K562 (cell line): ENCODE results near the gene TUBD1. TPM values are rescaled to one million over a fixed set of nuclear protein-coding genes. Genes with fewer than 3 reads are reported as not detected.

Experiments used
- ESRRB ChIP-seq: fragments of 250-450 bp; sonication (Bioruptor Pico); IDR thresholded peaks from 2 replicates; pipeline ENCODE4 v1.5.0; 2020; ENCODE audit warnings: mild to moderate bottlenecking, moderate library complexity, borderline replicate concordance
- FOXK1 ChIP-seq: sonication (generic); formaldehyde crosslinking; IDR thresholded peaks from 2 replicates; pipeline ENCODE4 v1.8.0; 2022; ENCODE audit warnings: missing genetic modification reagents, mild to moderate bottlenecking, borderline replicate concordance
- ID3 ChIP-seq, 2 experiments: fragments of 250-450 bp in 1 of 2; fragments of 450-650 bp in 1 of 2; sonication (Bioruptor Pico) in 1 of 2; IDR thresholded peaks; 2 replicates each; pipeline versions ENCODE4 v1.6.1 to v1.8.0; 2016 to 2021; ENCODE audit warnings: mild to moderate bottlenecking in 2 of 2, moderate library complexity in 2 of 2, missing compliant biosample characterization in 1 of 2, missing genetic modification characterization in 1 of 2
- KDM5B ChIP-seq: fragments of 200-600 bp; sonication (generic); IDR thresholded peaks from 2 replicates; pipeline ENCODE4 v1.6.1; 2012; ENCODE audit warnings: low read depth, mild to moderate bottlenecking, moderate library complexity, low read length, control low read depth, inconsistent platforms; ENCODE audit not compliant: insufficient replicate concordance
- KLF16 ChIP-seq: IDR thresholded peaks from 2 replicates; pipeline ENCODE4 v1.6.1; 2016; ENCODE audit warnings: antibody characterized with exemption
- L3MBTL2 ChIP-seq: fragments of 450-650 bp; IDR thresholded peaks from 2 replicates; pipeline ENCODE4 v1.6.1; 2016; ENCODE audit warnings: mild to moderate bottlenecking, moderate library complexity
- MEIS2 ChIP-seq: fragments of 450-650 bp; IDR thresholded peaks from 2 replicates; pipeline ENCODE4 v1.6.1; 2014; ENCODE audit warnings: mild to moderate bottlenecking; ENCODE audit not compliant: partially characterized antibody
- MLLT1 ChIP-seq, 2 experiments: fragments of 450-650 bp; IDR thresholded peaks; 2 replicates each; pipeline ENCODE4 v1.6.1; 2016
- POLR2AphosphoS2 ChIP-seq: IDR thresholded peaks from 2 replicates; pipeline ENCODE4 v1.6.1; 2012; ENCODE audit warnings: low read length, improper control_type of control experiment
- SETDB1 ChIP-seq: IDR thresholded peaks from one replicate; pipeline ENCODE4 v1.6.1; 2012; ENCODE audit warnings: low read length, control low read depth, inconsistent platforms
- SIN3A ChIP-seq, 2 experiments: fragments of 150-350 bp in 1 of 2; IDR thresholded peaks; 2 replicates each; pipeline ENCODE4 v1.6.1; 2011 to 2016; ENCODE audit warnings: borderline replicate concordance in 2 of 2, low read depth in 2 of 2, low read length in 2 of 2, mild to moderate bottlenecking in 2 of 2, moderate library complexity in 2 of 2; ENCODE audit not compliant: control insufficient read depth in 1 of 2
- SNAPC5 ChIP-seq: fragments of 250-450 bp; sonication (Bioruptor Pico); IDR thresholded peaks from 2 replicates; pipeline ENCODE4 v1.8.0; 2021; ENCODE audit warnings: moderate library complexity, mild to moderate bottlenecking, inconsistent platforms
- SOX6 ChIP-seq: fragments of 450-650 bp; IDR thresholded peaks from 2 replicates; pipeline ENCODE4 v1.6.1; 2014; ENCODE audit warnings: mild to moderate bottlenecking
- TEAD1 ChIP-seq, 2 experiments: fragments of 450-650 bp in 1 of 2; sonication (generic) in 1 of 2; formaldehyde crosslinking; IDR thresholded peaks; 2 replicates each; pipeline versions ENCODE4 v1.4.0 to v1.8.0; 2020 to 2022; ENCODE audit warnings: mild to moderate bottlenecking in 2 of 2, missing genetic modification reagents in 1 of 2
- UBTF ChIP-seq, 2 experiments: IDR thresholded peaks; 2 replicates each; pipeline ENCODE4 v1.6.1; 2012; ENCODE audit warnings: improper control_type of control experiment in 2 of 2, low read depth in 2 of 2, low read length in 2 of 2, borderline replicate concordance in 1 of 2
- ZBTB33 ChIP-seq: sonication (generic); formaldehyde crosslinking; IDR thresholded peaks from 2 replicates; pipeline ENCODE4 v1.8.1; 2023; ENCODE audit warnings: mild to moderate bottlenecking, missing genetic modification reagents
- ZC3H8 ChIP-seq: fragments of 450-650 bp; IDR thresholded peaks from 2 replicates; pipeline ENCODE4 v1.6.1; 2017
- polyA plus RNA-seq, 8 experiments: library from polyadenylated mRNA; depleted of rRNA in 4 of 8; stranded (reverse) in 5 of 8; unstranded in 3 of 8; fragments of >200 nt; fragmentation: Nextera tagmentation in 2 of 8; fragmentation: Illumina TruSeq in 1 of 8; extraction: Ambion mirVana in 2 of 8; extraction: Trizol in 1 of 8; gene quantifications; 2 replicates each; pipeline versions ENCODE4 v1.2.1 to v1.2.3, GENCODE V29; 2011 to 2014; ENCODE audit warnings: inconsistent platforms in 1 of 8, missing spikeins in 1 of 8
- total RNA-seq, 7 experiments: library from RNA; depleted of rRNA in 6 of 7; stranded (reverse); fragments of >200 nt in 6 of 7; fragmentation: Illumina TruSeq in 2 of 7; extraction: Trizol in 2 of 7; gene quantifications; 2 replicates each; pipeline versions ENCODE4 v1.2.1 to v1.2.3, GENCODE V29; 2011 to 2021; ENCODE audit warnings: low replicate concordance in 1 of 7

Gene TUBD1
- total and polyA plus RNA-seq, 9 of the 15 experiments (the other 6 are each of a cell fraction or from before 2014, with no cell fraction given), result 10.8 to 35.3 (median 17.9) TPM

GRCh38 chr17:59839651-59840328 is 53.0 kb downstream of the TUBD1 start (continued):
- TF ChIP-seq MLLT1 (IDR thresholded peaks at IDR 0.05) (peak; percentile 71 to 72), MEIS2 (no peak), ID3 (CRISPR knock-in tag; IDR thresholded peaks at IDR 0.05) (no peak), ID3 (tag; IDR thresholded peaks at IDR 0.05) (no peak), POLR2AphosphoS2 (0 out of 2 replicates have a peak, but pooled peaks have one; percentile 55), ZBTB33 (peak; percentile 34; the same call in 1 of the 2 replicates), ZC3H8 (no peak), SOX6 (0 out of 2 replicates have a peak, but pooled peaks have one; percentile 5), L3MBTL2 (no peak), SIN3A (IDR thresholded peaks at IDR 0.05; ENCODE audit: borderline replicate concordance in 2 of 2, control insufficient read depth in 1 of 2, low read depth in 2 of 2, low read length in 2 of 2) (peak in 1 of 2 experiments; percentile 71; a peak in 1 of 4 replicates), SNAPC5 (CRISPR knock-in tag) (no peak), SETDB1 (no peak), UBTF (IDR thresholded peaks at IDR 0.05; ENCODE audit: borderline replicate concordance in 1 of 2, low read depth in 2 of 2, low read length in 2 of 2) (no peak), KDM5B (no peak), FOXK1 (no peak), TEAD1 (CRISPR knock-in tag; IDR thresholded peaks at IDR 0.05) (0 out of 4 replicates have a peak, but pooled peaks of 1 of the 2 experiments have one; percentile 51), ESRRB (CRISPR knock-in tag) (0 out of 2 replicates have a peak, but pooled peaks have one; percentile 11), KLF16 (no peak)
